ENCODE measurements around the gene GPR141. TPM values are rescaled to one million over a fixed set of nuclear protein-coding genes. Genes with fewer than 3 reads are reported as not detected.

Gene GPR141
- total RNA-seq, 1 experiment from 2014 or later: not detected

- no peaks in the 10 kb centered on the region for H3K9me2 ChIP-seq (replicated peaks; ENCODE audit: insufficient read depth, low read length)
- H3K27ac ChIP-seq (ENCODE audit: low read length): no peak overlapping the region
Observed at GRCh38 chr7:37659971-37660565, 23.5 kb upstream of the GPR141 start.

GRCh38 chr7:37660614-37661013 is 23.0 kb upstream of the GPR141 start:
- peaks cover 6% of the 10 kb centered on the region; the same call in 1 of the 2 replicates for H3K4me1 ChIP-seq (ENCODE audit: low read length)
- no peak overlapping the region for H3K4me2 ChIP-seq (ENCODE audit: low read depth, low read length, poor library complexity, severe bottlenecking)
- no peak for DNase-seq
- H3K27ac ChIP-seq (ENCODE audit: low read length): no peak overlapping the region
- no peaks in the 10 kb centered on the region for H3K9me3 ChIP-seq (ENCODE audit: low read length)
- no peaks in the 10 kb centered on the region for H3K9me2 ChIP-seq (replicated peaks; ENCODE audit: insufficient read depth, low read length)
- no peaks in the 10 kb centered on the region for H3K79me2 ChIP-seq (ENCODE audit: low read length)
- no peaks in the 10 kb centered on the region for H3K27me3 ChIP-seq (ENCODE audit: low read length)
- H3K36me3 ChIP-seq (ENCODE audit: insufficient read depth, low read length): no peaks in the 10 kb centered on the region
- H2AFZ ChIP-seq (ENCODE audit: low read length): no peak overlapping the region
- no peaks in the 10 kb centered on the region for H4K20me1 ChIP-seq (ENCODE audit: insufficient read depth, low read depth, low read length)
- no peak overlapping the region for H3K9ac ChIP-seq (ENCODE audit: low read length)
- H3K4me3 ChIP-seq (ENCODE audit: low read length): no peak overlapping the region

More at GRCh38 chr7:37659971-37660565, 23.5 kb upstream of the GPR141 start:
- DNase-seq: no peak
- no peaks in the 10 kb centered on the region for H4K20me1 ChIP-seq (ENCODE audit: insufficient read depth, low read depth, low read length)
- H3K4me2 ChIP-seq (ENCODE audit: low read depth, low read length, poor library complexity, severe bottlenecking): no peak overlapping the region
- H3K36me3 ChIP-seq (ENCODE audit: insufficient read depth, low read length): no peaks in the 10 kb centered on the region
- no peak overlapping the region for H2AFZ ChIP-seq (ENCODE audit: low read length)
- H3K9ac ChIP-seq (ENCODE audit: low read length): no peak overlapping the region
- no peaks in the 10 kb centered on the region for H3K9me3 ChIP-seq (ENCODE audit: low read length)
- no peaks in the 10 kb centered on the region for H3K27me3 ChIP-seq (ENCODE audit: low read length)
- no peaks in the 10 kb centered on the region for H3K79me2 ChIP-seq (ENCODE audit: low read length)
- H3K4me1 ChIP-seq (ENCODE audit: low read length): peaks cover 6% of the 10 kb centered on the region; the same call in 1 of the 2 replicates
- no peak overlapping the region for H3K4me3 ChIP-seq (ENCODE audit: low read length)

GRCh38 chr7:37663693-37664092 is 19.9 kb upstream of the GPR141 start:
- Histone ChIP-seq H3K4me2 (ENCODE audit: low read depth, low read length, poor library complexity, severe bottlenecking) (no peak overlapping the region), H3K9ac (ENCODE audit: low read length) (no peak overlapping the region), H4K20me1 (ENCODE audit: insufficient read depth, low read depth, low read length) (no peaks in the 10 kb centered on the region), H3K4me3 (ENCODE audit: low read length) (no peak overlapping the region), H2AFZ (ENCODE audit: low read length) (no peak overlapping the region), H3K9me2 (replicated peaks; ENCODE audit: insufficient read depth, low read length) (no peaks in the 10 kb centered on the region), H3K4me1 (ENCODE audit: low read length) (no peaks in the 10 kb centered on the region), H3K27me3 (ENCODE audit: low read length) (no peaks in the 10 kb centered on the region), H3K27ac (ENCODE audit: low read length) (no peak overlapping the region), H3K79me2 (ENCODE audit: low read length) (no peaks in the 10 kb centered on the region), H3K9me3 (ENCODE audit: low read length) (no peaks in the 10 kb centered on the region), H3K36me3 (ENCODE audit: insufficient read depth, low read length) (no peaks in the 10 kb centered on the region)
- DNase-seq: no peak

- Histone ChIP-seq H3K36me3 (ENCODE audit: insufficient read depth, low read length) (no peaks in the 10 kb centered on the region), H3K9ac (ENCODE audit: low read length) (no peak overlapping the region), H3K4me3 (ENCODE audit: low read length) (no peak overlapping the region), H3K27me3 (ENCODE audit: low read length) (no peaks in the 10 kb centered on the region), H3K4me2 (ENCODE audit: low read depth, low read length, poor library complexity, severe bottlenecking) (no peak overlapping the region), H2AFZ (ENCODE audit: low read length) (no peak overlapping the region), H3K79me2 (ENCODE audit: low read length) (no peaks in the 10 kb centered on the region), H3K9me2 (replicated peaks; ENCODE audit: insufficient read depth, low read length) (no peaks in the 10 kb centered on the region), H3K4me1 (ENCODE audit: low read length) (no peaks in the 10 kb centered on the region), H3K27ac (ENCODE audit: low read length) (no peak overlapping the region), H4K20me1 (ENCODE audit: insufficient read depth, low read depth, low read length) (no peaks in the 10 kb centered on the region), H3K9me3 (ENCODE audit: low read length) (no peaks in the 10 kb centered on the region)
- no peak for DNase-seq
Observed at GRCh38 chr7:37665352-37666022, 18.1 kb upstream of the GPR141 start.

GRCh38 chr7:37666026-37666799 is 17.4 kb upstream of the GPR141 start:
- Histone ChIP-seq H3K9me3 (ENCODE audit: low read length) (no peaks in the 10 kb centered on the region), H3K9ac (ENCODE audit: low read length) (no peak overlapping the region), H4K20me1 (ENCODE audit: insufficient read depth, low read depth, low read length) (no peaks in the 10 kb centered on the region), H2AFZ (ENCODE audit: low read length) (no peak overlapping the region), H3K27ac (ENCODE audit: low read length) (no peak overlapping the region), H3K4me1 (ENCODE audit: low read length) (no peaks in the 10 kb centered on the region), H3K27me3 (ENCODE audit: low read length) (no peaks in the 10 kb centered on the region), H3K79me2 (ENCODE audit: low read length) (no peaks in the 10 kb centered on the region), H3K9me2 (replicated peaks; ENCODE audit: insufficient read depth, low read length) (no peaks in the 10 kb centered on the region), H3K36me3 (ENCODE audit: insufficient read depth, low read length) (no peaks in the 10 kb centered on the region), H3K4me3 (ENCODE audit: low read length) (no peak overlapping the region), H3K4me2 (ENCODE audit: low read depth, low read length, poor library complexity, severe bottlenecking) (no peak overlapping the region)
- no peak for DNase-seq

- no peaks in the 10 kb centered on the region for H3K79me2 ChIP-seq (ENCODE audit: low read length)
- H3K9me2 ChIP-seq (replicated peaks; ENCODE audit: insufficient read depth, low read length): no peaks in the 10 kb centered on the region
- no peaks in the 10 kb centered on the region for H3K36me3 ChIP-seq (ENCODE audit: insufficient read depth, low read length)
- H4K20me1 ChIP-seq (ENCODE audit: insufficient read depth, low read depth, low read length): no peaks in the 10 kb centered on the region
- H3K27me3 ChIP-seq (ENCODE audit: low read length): no peaks in the 10 kb centered on the region
- H3K4me2 ChIP-seq (ENCODE audit: low read depth, low read length, poor library complexity, severe bottlenecking): no peak overlapping the region
- no peak overlapping the region for H3K4me3 ChIP-seq (ENCODE audit: low read length)
- no peak overlapping the region for H3K9ac ChIP-seq (ENCODE audit: low read length)
- no peak overlapping the region for H2AFZ ChIP-seq (ENCODE audit: low read length)
- no peak overlapping the region for H3K27ac ChIP-seq (ENCODE audit: low read length)
- no peak for DNase-seq
- no peaks in the 10 kb centered on the region for H3K9me3 ChIP-seq (ENCODE audit: low read length)
- H3K4me1 ChIP-seq (ENCODE audit: low read length): no peaks in the 10 kb centered on the region
Observed at GRCh38 chr7:37669818-37670217, 13.7 kb upstream of the GPR141 start.

GRCh38 chr7:37670436-37670835 is 13.1 kb upstream of the GPR141 start:
- no peaks in the 10 kb centered on the region for H3K9me2 ChIP-seq (replicated peaks; ENCODE audit: insufficient read depth, low read length)

GRCh38 chr7:37671876-37672275 is 11.7 kb upstream of the GPR141 start:
- H3K79me2 ChIP-seq (ENCODE audit: low read length): no peaks in the 10 kb centered on the region
- H2AFZ ChIP-seq (ENCODE audit: low read length): no peak overlapping the region
- no peaks in the 10 kb centered on the region for H3K4me1 ChIP-seq (ENCODE audit: low read length)
- DNase-seq: no peak
- H3K4me2 ChIP-seq (ENCODE audit: low read depth, low read length, poor library complexity, severe bottlenecking): no peak overlapping the region
- H3K27ac ChIP-seq (ENCODE audit: low read length): no peak overlapping the region
- H3K27me3 ChIP-seq (ENCODE audit: low read length): no peaks in the 10 kb centered on the region
- H3K9ac ChIP-seq (ENCODE audit: low read length): no peak overlapping the region
- no peak overlapping the region for H3K4me3 ChIP-seq (ENCODE audit: low read length)
- H3K9me3 ChIP-seq (ENCODE audit: low read length): no peaks in the 10 kb centered on the region
- no peaks in the 10 kb centered on the region for H3K36me3 ChIP-seq (ENCODE audit: insufficient read depth, low read length)
- no peaks in the 10 kb centered on the region for H3K9me2 ChIP-seq (replicated peaks; ENCODE audit: insufficient read depth, low read length)
- no peaks in the 10 kb centered on the region for H4K20me1 ChIP-seq (ENCODE audit: insufficient read depth, low read depth, low read length)

More at GRCh38 chr7:37670436-37670835, 13.1 kb upstream of the GPR141 start:
- Histone ChIP-seq H2AFZ (ENCODE audit: low read length) (no peak overlapping the region), H3K4me2 (ENCODE audit: low read depth, low read length, poor library complexity, severe bottlenecking) (no peak overlapping the region), H3K9ac (ENCODE audit: low read length) (no peak overlapping the region), H3K79me2 (ENCODE audit: low read length) (no peaks in the 10 kb centered on the region), H3K9me3 (ENCODE audit: low read length) (no peaks in the 10 kb centered on the region), H4K20me1 (ENCODE audit: insufficient read depth, low read depth, low read length) (no peaks in the 10 kb centered on the region), H3K27me3 (ENCODE audit: low read length) (no peaks in the 10 kb centered on the region), H3K27ac (ENCODE audit: low read length) (no peak overlapping the region), H3K4me3 (ENCODE audit: low read length) (no peak overlapping the region), H3K4me1 (ENCODE audit: low read length) (no peaks in the 10 kb centered on the region), H3K36me3 (ENCODE audit: insufficient read depth, low read length) (no peaks in the 10 kb centered on the region)
- no peak for DNase-seq

Data from Karpas-422 (cell line).